HG03342 (cell line): ENCODE results near the gene SYDE1.
"Not testable (repeated sequence)": the region's sequence is repeated elsewhere in the genome, so short reads cannot be mapped to it uniquely, and the experiment has no call there.

Experiments used
- ATAC-seq: cut with Tn5 transposase; IDR thresholded peaks from one replicate; pipeline ENCODE4 v1.9.1; 2021; ENCODE audit warnings: mild to moderate bottlenecking, moderate library complexity; ENCODE audit not compliant: unreplicated experiment

Gene SYDE1

DNA sequence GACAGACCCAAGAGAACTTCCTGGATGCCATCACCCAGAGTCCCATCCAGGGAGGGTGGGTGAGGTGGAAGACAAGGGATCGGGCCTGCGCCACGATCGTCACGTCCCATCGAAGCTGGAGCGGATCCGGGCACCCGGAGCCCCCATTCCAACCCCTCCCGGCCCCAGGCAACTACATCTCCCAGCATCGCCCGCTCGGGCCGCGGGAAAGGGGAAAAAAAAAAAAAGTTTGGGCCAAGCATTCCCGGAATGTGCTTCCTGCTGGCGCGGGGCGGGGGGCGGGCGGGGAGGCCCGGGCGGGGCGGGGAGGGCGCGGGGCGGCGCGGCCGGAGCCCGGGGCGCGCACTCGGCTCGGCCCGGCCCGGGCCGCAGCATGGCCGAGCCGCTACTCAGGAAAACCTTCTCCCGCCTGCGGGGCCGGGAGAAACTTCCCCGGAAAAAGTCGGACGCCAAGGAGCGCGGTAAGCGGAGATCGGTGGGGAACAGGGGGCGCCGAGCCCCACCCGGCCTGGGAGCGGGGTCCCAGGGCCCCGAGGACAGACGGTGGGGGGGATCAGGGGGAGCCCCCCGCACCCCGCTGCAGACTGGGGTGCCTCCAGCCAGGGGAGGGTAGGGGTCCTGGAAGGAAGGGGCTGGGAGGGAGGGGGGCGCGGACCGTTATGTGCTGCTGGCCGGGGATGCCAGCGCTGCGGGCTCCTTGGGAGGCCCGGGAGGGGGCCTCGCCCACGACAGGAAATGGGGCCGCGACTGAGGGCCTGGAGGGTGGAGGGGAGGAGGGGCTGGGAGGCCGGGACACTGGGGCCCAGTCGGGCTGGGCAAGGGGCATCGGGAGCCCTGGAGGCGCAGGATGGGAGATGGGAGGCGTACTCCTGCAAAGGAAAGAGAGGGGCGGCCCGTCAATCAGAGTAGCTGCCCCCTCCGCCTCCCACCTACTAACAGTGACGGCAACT lies at the start of gene SYDE1:
SYDE1 (plus strand) TSS at position 341 of the 950 bp plus-strand sequence; CDS start at position 374, 33 bp downstream.
- ATAC-seq = no peak

- no peak for ATAC-seq
These were observed 45.2 kb upstream of the SYDE1 start for GRCh38 chr19:15062036-15062435.

DNA sequence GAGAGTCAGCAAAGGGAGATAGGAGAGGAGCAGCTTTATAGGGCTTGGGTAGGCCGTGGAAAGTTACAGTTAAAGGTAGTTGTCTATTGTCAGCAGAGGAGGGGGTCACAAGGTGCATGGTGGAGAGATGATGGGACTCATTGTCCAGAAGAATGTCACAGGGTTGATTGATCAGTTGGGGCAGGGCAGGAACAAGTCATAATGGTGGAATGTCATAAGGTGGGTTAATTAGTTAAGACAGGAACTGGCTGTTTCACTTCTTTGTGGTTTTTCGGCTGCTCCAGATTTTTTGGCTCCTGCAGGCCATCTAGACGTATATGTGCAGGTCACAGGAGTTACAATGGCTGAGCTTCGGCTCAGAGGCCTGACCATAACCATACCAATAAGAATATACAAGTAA lies 36.8 kb upstream of the SYDE1 start:
- ATAC-seq = not testable (repeated sequence)

DNA sequence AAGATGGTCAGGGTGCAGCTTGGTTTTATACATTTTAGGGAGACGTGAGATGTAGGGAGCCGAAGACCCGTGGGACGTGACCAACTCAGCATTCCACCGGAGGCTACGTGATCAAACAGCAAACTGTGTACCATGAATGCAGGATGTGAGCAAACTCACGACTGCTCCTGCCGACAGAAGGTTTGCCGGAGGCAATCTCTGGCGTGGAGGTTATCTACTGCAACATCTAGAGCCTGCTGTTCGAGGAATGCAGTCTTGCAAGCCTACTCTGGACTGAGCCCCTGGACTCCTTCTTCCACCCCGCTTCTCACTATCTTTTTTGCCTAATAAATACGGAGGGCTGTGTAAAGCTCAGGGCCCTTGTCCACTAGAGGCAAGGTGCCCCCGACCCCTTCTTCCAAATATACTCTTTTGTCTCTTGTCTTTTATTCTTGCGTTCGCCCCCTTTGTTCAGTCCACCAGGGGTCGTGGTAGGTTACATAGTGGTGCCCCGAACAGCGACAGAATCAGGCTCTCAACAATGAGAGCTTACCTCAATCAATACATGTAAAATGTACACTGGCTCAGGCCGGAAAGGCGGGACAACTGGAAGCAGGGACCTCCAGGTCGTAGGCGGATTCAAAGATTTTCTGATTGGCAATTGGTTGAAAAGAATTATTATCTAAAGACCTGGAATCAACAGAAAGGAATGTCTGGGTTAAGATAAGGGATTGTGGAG lies 34.1 kb upstream of the SYDE1 start:
- no peak for ATAC-seq

GRCh38 chr19:15074371-15074770 lies 32.8 kb upstream of the SYDE1 start:
- no peak for ATAC-seq

GRCh38 chr19:15075806-15076205 lies 31.4 kb upstream of the SYDE1 start:
- no peak for ATAC-seq

DNA sequence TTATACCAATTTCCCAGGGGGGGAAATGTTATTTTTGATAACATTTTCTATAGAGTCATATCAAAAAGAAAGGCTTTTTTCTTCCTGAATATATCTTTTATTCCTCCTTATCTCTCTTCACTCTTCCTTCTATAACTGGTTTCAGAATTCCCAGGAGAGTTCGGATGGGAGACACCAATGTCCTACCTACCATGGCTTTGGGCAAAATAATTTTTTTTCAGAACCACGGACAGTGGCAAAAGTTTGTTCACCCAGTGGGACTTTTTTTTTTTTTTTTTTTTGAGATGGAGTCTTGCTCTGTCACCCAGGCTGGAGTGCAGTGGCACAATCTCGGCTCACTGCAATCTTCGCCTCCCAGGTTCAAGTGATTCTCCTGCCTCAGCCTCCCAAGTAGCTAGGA lies 27.2 kb upstream of the SYDE1 start:
- ATAC-seq = not testable (repeated sequence)

GRCh38 chr19:15081911-15082310 lies 25.3 kb upstream of the SYDE1 start, which contains the start of gene OR1I1:
OR1I1 (plus strand) TSS chr19:15082211; CDS start chr19:15087066, 4,855 bp downstream.
- ATAC-seq = no peak

GRCh38 chr19:15087182-15087581 lies 20.0 kb upstream of the SYDE1 start:
- no peak for ATAC-seq

DNA sequence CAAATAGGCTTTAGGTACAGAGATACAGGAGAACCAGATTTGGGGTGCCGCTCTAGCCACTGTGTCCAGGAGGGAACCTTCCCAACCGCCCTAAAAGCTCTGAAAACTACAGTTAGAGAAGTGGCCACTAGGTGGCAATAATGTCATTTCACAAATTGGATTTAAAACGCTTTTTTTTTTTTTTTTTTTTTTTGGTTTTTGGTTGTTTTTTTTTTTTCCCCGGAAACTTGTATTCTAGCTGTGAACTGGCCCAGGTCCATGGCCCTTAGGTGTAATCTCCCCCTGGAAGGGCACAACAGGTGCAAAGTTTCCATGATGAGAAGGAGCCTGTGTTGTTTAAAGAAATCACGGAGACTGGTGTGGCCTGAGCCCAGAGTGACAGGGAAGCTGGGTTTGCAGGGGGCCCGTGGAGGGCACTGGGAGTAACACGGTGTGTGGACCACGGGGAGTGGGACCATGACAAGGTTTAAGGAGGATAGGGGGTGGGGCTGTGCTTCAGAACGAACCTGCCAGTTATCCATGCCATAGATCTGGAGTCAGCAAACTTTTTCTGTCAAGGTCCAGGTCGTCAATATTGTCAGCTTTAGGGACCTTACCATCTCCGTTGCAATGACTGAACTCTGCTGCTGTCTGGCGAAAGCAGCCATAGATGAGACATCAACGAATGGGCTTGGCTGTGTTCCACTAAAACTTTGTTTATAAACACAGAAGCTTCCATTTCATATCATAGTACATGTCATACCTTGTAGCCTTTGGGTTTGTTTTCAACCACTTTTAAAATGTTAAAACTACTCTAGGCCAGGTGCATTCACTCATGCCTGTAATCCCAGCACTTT lies 15.1 kb upstream of the SYDE1 start:
- ATAC-seq = no peak

DNA sequence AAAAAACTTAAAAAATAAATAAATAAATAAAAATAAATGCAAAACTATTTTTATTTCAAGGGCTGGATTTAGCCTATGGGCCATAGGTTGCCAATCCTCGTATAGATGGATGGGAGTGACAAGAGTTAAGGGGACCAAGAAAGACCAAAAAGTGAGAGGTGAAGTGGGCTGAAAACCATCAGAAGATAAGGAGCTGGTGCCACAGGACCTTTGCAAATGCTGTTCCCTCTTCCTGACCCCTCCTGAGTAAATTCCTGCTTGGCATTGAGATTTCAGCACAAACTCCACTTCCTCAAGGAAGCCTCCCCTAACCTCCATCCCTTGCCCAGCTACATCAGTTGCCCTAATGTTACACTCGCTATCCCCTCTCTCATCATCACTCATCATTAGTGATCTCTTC lies 14.2 kb upstream of the SYDE1 start:
- ATAC-seq = no peak

GRCh38 chr19:15096223-15096622 lies 11.0 kb upstream of the SYDE1 start:
- ATAC-seq = no peak

GRCh38 chr19:15097980-15098379 lies 9.2 kb upstream of the SYDE1 start:
- not testable (repeated sequence) for ATAC-seq

GRCh38 chr19:15098460-15098859 lies 8.7 kb upstream of the SYDE1 start:
- no peak for ATAC-seq

DNA sequence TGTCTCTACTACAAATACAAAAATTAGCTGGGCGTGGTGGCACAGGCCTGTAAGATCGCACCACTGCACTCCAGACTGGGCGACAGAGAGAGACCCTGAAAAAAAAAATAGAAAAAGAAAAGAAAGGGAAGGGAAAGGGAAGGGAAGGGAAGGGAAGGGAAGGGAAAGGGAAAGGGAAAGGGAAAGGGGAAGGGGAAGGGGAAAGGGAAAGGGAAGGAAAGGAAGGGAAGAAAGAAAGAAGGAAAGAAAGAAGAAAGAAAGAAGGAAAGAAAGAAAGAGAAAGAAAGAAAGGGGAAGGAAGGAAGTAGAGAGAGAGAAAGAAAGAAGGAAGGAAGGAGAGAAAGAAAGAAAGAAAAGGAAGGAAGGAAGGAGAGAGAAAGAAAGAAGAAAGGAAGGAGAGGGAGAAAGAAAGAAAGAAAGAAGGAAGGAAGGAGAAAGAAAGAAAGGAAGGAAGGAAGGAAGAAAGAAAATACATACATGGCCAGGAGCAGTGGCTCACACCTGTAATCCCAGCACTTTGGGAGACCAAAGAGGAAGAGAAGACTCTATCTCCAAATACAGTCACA lies 8.1 kb upstream of the SYDE1 start:
- no peak for ATAC-seq

GRCh38 chr19:15101479-15102082 lies 5.6 kb upstream of the SYDE1 start:
- ATAC-seq = no peak

DNA sequence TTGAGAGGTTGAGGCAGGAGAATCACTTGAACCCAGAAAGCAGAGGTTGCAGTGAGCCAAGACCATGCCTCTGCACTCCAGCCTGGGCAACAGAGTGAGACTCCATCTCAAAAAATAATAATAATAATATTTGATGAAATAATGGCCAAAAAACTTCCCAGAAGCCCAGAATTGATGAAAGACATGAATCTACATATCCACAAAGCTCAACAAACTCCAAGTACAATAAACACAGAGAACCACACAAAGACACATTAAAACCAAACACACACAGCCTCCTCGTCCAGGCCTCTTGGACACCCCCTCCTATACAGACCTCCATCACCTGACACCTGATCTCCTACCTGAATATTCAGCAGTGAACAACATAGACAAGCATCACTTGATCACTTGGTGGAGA lies 3.2 kb upstream of the SYDE1 start:
- ATAC-seq = no peak

GRCh38 chr19:15104411-15104810 lies 2.8 kb upstream of the SYDE1 start:
- ATAC-seq = no peak

DNA sequence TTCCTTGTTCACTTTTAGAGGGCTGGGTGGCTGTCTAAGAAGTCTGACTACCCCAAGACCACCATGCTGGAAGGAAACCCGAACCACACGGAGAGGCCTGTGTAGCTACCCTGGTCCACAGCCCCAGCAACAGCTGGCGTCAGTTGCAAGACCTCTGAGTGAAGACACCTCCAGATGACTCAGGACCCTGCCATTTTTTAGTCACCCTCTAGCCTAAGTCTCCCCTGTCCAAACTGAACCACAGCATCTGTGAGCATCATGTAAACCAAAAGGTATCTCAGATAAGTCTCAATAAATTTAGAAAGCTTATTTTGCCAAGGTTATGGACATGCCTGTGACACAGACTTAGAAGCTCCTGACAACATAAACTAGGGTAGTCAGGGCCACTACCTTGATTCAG lies 2.2 kb upstream of the SYDE1 start:
- ATAC-seq = no peak

DNA sequence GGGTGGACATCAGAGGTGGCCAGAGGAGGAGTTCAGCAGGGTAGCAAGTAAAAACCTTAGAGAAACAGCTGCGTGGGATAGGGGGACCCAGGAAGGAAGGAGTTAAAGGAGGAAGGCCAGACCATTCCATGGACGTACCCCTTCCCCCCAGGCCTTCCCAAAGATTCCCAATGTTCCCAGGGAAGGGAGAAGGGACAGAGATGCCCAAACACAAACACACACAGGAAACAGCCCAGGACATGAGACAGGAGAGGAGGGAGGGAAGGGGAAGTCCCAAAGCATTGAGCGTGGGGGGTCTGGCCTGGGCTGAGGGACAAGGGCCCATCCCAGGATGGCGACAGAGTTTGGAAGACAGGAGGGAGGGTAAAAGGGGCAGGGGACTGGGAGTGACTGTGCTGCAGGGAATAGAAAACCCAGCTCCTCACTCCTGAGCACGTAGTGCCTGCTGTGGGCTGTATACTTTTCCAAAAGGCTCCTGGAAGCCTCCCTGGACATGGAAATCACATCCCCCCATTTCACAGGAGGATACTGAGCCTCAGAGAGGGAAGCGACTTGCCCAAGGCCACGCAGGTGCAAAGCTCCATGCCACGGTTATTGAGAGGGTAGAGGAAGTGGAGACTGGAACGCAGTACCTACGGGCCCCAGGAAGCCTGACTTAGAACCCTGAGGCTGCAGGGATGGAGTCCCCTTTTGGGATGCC lies 1.1 kb downstream of the SYDE1 start:
- ATAC-seq = no peak
